ENCODE data around the gene KMT5C. TPM values are rescaled to one million over a fixed set of nuclear protein-coding genes. Genes with fewer than 3 reads are reported as not detected.

KMT5C gene
- total RNA-seq, 1 experiment from 2014 or later, result 54.5 TPM

DNA sequence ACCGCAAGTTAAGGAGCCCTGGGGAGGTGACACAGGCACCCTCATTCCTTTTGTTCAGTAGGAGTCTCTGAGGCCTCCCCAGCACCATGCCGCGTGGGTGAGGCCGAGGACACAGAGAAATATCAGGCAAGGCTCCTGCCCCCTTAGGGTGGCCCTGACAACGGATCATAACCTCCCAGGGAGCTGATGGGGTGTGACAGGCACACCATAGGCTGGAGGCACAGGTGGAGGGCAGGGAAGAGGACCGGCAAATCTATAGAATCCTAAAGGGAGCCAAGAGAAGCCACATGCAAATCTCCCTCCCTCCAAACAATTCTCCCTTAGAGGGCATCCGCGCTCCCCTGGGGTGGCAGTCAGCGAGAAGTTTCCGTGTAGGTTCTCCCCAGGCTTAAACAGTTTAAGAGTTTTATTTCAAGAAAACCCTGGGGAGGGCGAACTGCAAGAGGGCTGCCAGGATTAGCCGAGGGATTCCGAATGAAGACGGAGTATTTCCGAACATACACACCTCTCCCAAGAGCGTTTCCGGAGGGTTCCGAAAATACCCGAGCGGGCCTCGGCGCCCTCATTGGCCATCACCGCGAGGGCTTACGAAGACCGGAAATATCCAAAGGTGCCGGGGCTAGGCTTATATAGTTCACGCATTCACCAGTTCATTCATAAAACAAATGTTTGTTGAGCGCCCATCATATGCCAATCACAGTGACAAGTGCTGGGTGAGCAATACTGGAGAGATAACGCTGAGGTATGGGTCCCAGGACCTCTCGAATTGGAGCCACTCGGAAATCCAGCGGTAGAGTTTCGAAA lies 45.4 kb downstream of the KMT5C start:
- H3K27me3 ChIP-seq (ENCODE audit: insufficient read depth, low read length), result peaks cover 2% of the 10 kb centered on the region; the same call in 1 of the 2 replicates
- H4K91ac ChIP-seq (ENCODE audit: insufficient read length, low read depth, low read length), result no peak overlapping the region
- Mint-ChIP-seq H3K4me1 (peaks cover 37 to 49% of the 10 kb centered on the region in 2 experiments), H3K4me3 (peak overlapping the region; percentile 98 to 100), H3K27ac (peak overlapping the region; percentile 98 to 99 (median 99)), H3K36me3 (ENCODE audit: insufficient read depth in 1 of 3, low read depth in 3 of 3) (peaks cover 40 to 50% (median 45%) of the 10 kb centered on the region in 3 experiments), H3K9me3 (peaks cover 2 to 3% of the 10 kb centered on the region in 2 experiments; a peak in 2 of 5 replicates), H3K27me3 (ENCODE audit: low read depth) (peaks cover 25% of the 10 kb centered on the region)
- H3K4ac ChIP-seq (ENCODE audit: low read depth, low read length), result no peak overlapping the region
- peaks cover 3% of the 10 kb centered on the region for H4K20me1 ChIP-seq (ENCODE audit: control insufficient read depth, insufficient read depth, insufficient read length)
- H3K9me3 ChIP-seq (ENCODE audit: control insufficient read depth, low read depth, low read length), result no peaks in the 10 kb centered on the region
- H3K27ac ChIP-seq (ENCODE audit: insufficient read length, low read depth, low read length), result peak overlapping the region; percentile 82
- H3K4me2 ChIP-seq (ENCODE audit: insufficient read depth, insufficient read length, low read length), result peak overlapping the region; percentile 87
- peaks cover 15% of the 10 kb centered on the region for H3K79me1 ChIP-seq (ENCODE audit: insufficient read depth, low read depth, low read length, poor library complexity, severe bottlenecking)
- WGBS (ENCODE audit: extremely low coverage, insufficient read length, low lambda C conversion rate), result no CpG with 5 or more reads among the region's 34 CpGs
- H3K56ac ChIP-seq (ENCODE audit: insufficient read length, low read depth, low read length), result no peak overlapping the region
- peaks cover 8% of the 10 kb centered on the region for H3K4me1 ChIP-seq (ENCODE audit: insufficient read depth, low read length)
- H4K5ac ChIP-seq (ENCODE audit: insufficient read length, low read depth, low read length), result no peak overlapping the region
- peak overlapping the region; percentile 94 for H3K9ac ChIP-seq (ENCODE audit: extremely low read depth, insufficient read length, low read length)
- peaks cover 28% of the 10 kb centered on the region for H3K23me2 ChIP-seq (ENCODE audit: insufficient read length, low read depth, low read length, poor library complexity, severe bottlenecking)
- H3K18ac ChIP-seq (ENCODE audit: insufficient read length, low read depth, low read length), result peak overlapping the region; percentile 80
- no peak overlapping the region for H2BK12ac ChIP-seq (ENCODE audit: insufficient read length, low read depth, low read length)
- H3T11ph ChIP-seq (ENCODE audit: low read length), result no peak overlapping the region
- H2BK15ac ChIP-seq (ENCODE audit: low read depth, low read length), result no peak overlapping the region
- H3K14ac ChIP-seq (ENCODE audit: insufficient read depth, low read length), result peak overlapping the region; percentile 84; the same call in 1 of the 2 replicates
- no peak overlapping the region for H2BK20ac ChIP-seq (ENCODE audit: low read depth, low read length, poor library complexity, severe bottlenecking)
- no peak overlapping the region for H3K23ac ChIP-seq (ENCODE audit: insufficient read length, low read depth, low read length)
- no peak overlapping the region for H2BK5ac ChIP-seq (ENCODE audit: insufficient read length, low read length)
- no peak overlapping the region for H2AK5ac ChIP-seq (ENCODE audit: insufficient read length, low read length)
- peak overlapping the region; percentile 99 for H2AFZ ChIP-seq (ENCODE audit: low read length)
- H3K79me2 ChIP-seq (ENCODE audit: insufficient read depth, low read length), result peaks cover 17% of the 10 kb centered on the region; the same call in 1 of the 2 replicates
- no peak for TF ChIP-seq CTCF (conservative IDR thresholded peaks at IDR 0.05)
- peak; percentile 96 for DNase-seq
- H4K8ac ChIP-seq (replicated peaks; ENCODE audit: insufficient read length, low read depth, low read length), result no peak overlapping the region
- H2BK120ac ChIP-seq (ENCODE audit: low read depth, low read length, poor library complexity, severe bottlenecking), result no peak overlapping the region
